Thoracic aorta (tissue), 2 donors: ENCODE results near the gene NPAS3. TPM values are rescaled to one million over a fixed set of nuclear protein-coding genes. Genes with fewer than 3 reads are reported as not detected.

Experiments
- ATAC-seq: fragments of 150-250 bp; one replicate; pipeline ENCODE4 v1.8.0; 2017; ENCODE audit warnings: low read depth; ENCODE audit not compliant: insufficient number of reproducible peaks, low FRiP score
- DNase-seq: peaks from one replicate; pipeline ENCODE4 v3.0.0-alpha.2; 2020; ENCODE audit warnings: low spot score
- H3K27ac ChIP-seq, 2 donors: fragments of 200-600 bp; sonication (generic); 1 replicate in 1 of 2; 2 replicates in 1 of 2; pipeline ENCODE4 v1.5.1; 2016; ENCODE audit warnings: mild to moderate bottlenecking in 2 of 2, moderate library complexity in 2 of 2
- H3K27me3 ChIP-seq: fragments of 200-600 bp; sonication (generic); replicated peaks from 2 replicates; pipeline ENCODE4 v1.6.0; 2016; ENCODE audit warnings: mild to moderate bottlenecking; ENCODE audit not compliant: insufficient read depth
- H3K36me3 ChIP-seq: fragments of 200-600 bp; sonication (generic); one replicate; pipeline ENCODE4 v1.5.1; 2016
- H3K4me1 ChIP-seq, 2 donors: fragments of 200-600 bp; sonication (generic); 1 replicate in 1 of 2; 2 replicates in 1 of 2; pipeline versions ENCODE4 v1.5.1 to v1.6.0; 2016; ENCODE audit warnings: low read depth in 2 of 2, mild to moderate bottlenecking in 1 of 2; ENCODE audit not compliant: control insufficient read depth in 1 of 2
- H3K4me3 ChIP-seq: fragments of 200-600 bp; sonication (generic); 2 replicates; pipeline ENCODE4 v1.5.1; 2016; ENCODE audit warnings: mild to moderate bottlenecking
- H3K9me3 ChIP-seq: fragments of 200-600 bp; sonication (generic); 2 replicates; pipeline ENCODE4 v1.5.1; 2016
- CTCF ChIP-seq: fragments of 200-600 bp; sonication (generic); IDR thresholded peaks from one replicate; pipeline ENCODE4 v1.5.1; 2019; ENCODE audit warnings: antibody characterized with exemption
- total RNA-seq, 2 donors: library from RNA; depleted of rRNA; stranded (reverse); fragments of >200 nt; gene quantifications; one replicate each; pipeline versions ENCODE4 v1.1.0 to v1.2.3, GENCODE V29; 2016

NPAS3 gene
- total RNA-seq, 2 donors from 2014 or later = 1.1 TPM; not detected in 1

DNA sequence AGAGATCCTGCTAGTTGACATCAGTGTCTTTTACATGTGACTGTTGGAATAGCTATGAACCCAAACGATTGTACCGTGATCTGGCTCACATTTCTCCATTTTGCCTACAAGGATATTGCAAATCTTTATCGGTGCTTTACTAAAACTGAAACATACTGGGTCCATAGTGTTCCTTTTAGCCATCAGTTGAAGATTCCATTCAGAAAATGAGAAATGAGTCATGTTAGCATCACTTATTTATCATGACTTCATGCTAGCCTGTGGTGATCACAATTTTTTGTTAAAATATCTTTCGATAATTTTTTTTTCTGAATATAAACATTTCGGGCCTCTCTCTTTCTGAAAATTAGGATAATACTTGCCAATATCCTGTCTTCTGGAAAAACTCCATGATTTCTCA is 801.9 kb downstream of the NPAS3 start:
- TF ChIP-seq CTCF = no peak
- Histone ChIP-seq H3K9me3 (peaks cover 7% of the 10 kb centered on the region), H3K4me1 (no peaks in the 10 kb centered on the region), H3K4me3 (no peak overlapping the region), H3K27ac (no peak overlapping the region), H3K27me3 (no peaks in the 10 kb centered on the region), H3K36me3 (no peaks in the 10 kb centered on the region)
- DNase-seq (no peak), ATAC-seq (no peak)

GRCh38 chr14:33742166-33742565 is 803.5 kb downstream of the NPAS3 start:
- ATAC-seq = no peak
- no peak for DNase-seq
- no peak overlapping the region for H3K4me3 ChIP-seq
- H3K27ac ChIP-seq = no peak overlapping the region
- no peaks in the 10 kb centered on the region for H3K27me3 ChIP-seq
- H3K9me3 ChIP-seq = peaks cover 7% of the 10 kb centered on the region
- TF ChIP-seq CTCF = no peak
- H3K4me1 ChIP-seq = no peaks in the 10 kb centered on the region
- no peaks in the 10 kb centered on the region for H3K36me3 ChIP-seq

- Histone ChIP-seq H3K27me3 (no peaks in the 10 kb centered on the region), H3K4me3 (no peak overlapping the region), H3K36me3 (no peaks in the 10 kb centered on the region), H3K27ac (no peak overlapping the region), H3K9me3 (peaks cover 7% of the 10 kb centered on the region), H3K4me1 (no peaks in the 10 kb centered on the region)
- no peak for TF ChIP-seq CTCF
- ATAC-seq (no peak), DNase-seq (no peak)
These were observed 806.5 kb downstream of the NPAS3 start for GRCh38 chr14:33745163-33745562.

GRCh38 chr14:33747749-33748148 is 809.1 kb downstream of the NPAS3 start:
- peaks cover 7% of the 10 kb centered on the region for H3K9me3 ChIP-seq
- no peak overlapping the region for H3K4me3 ChIP-seq
- no peak for ATAC-seq
- H3K27ac ChIP-seq = no peak overlapping the region
- H3K4me1 ChIP-seq = no peaks in the 10 kb centered on the region
- no peak for TF ChIP-seq CTCF
- no peak for DNase-seq
- no peaks in the 10 kb centered on the region for H3K27me3 ChIP-seq
- H3K36me3 ChIP-seq = no peaks in the 10 kb centered on the region

DNA sequence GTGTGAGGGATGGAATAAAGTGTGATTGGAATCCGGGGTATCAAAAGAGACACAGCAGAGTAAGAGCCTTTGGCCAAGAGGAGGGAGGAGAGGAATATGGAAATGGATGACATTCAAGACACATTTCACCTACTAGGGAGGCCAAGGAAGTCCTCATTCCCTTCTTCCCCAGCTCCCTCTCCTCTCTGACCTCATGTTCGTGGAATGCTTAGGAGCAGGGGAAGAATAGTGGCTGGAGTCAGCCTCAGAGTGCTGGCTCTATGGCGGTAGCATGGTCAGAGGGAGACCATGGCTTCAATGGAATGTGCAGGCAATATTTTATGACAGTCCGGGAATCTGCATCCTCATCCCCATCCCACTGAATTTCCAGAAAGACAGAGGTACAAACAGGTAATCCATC is 815.6 kb downstream of the NPAS3 start:
- no peaks in the 10 kb centered on the region for H3K9me3 ChIP-seq
- no peaks in the 10 kb centered on the region for H3K4me1 ChIP-seq
- no peaks in the 10 kb centered on the region for H3K36me3 ChIP-seq
- no peak for ATAC-seq
- DNase-seq = no peak
- H3K27me3 ChIP-seq = no peaks in the 10 kb centered on the region
- no peak overlapping the region for H3K4me3 ChIP-seq
- H3K27ac ChIP-seq = no peak overlapping the region
- TF ChIP-seq CTCF = no peak
